SK-N-SH treated with all-trans-retinoic acid at 6 μM for 48 hours (cell line): ENCODE results near the gene SNX17.

Experiments
- ARNTL ChIP-seq: fragments of 450-650 bp; formaldehyde crosslinking; IDR thresholded peaks from 2 replicates; pipeline ENCODE4 v1.5.0; 2020; ENCODE audit warnings: low read depth, mild to moderate bottlenecking, moderate library complexity, borderline replicate concordance
- ISL1 ChIP-seq: fragments of 250-450 bp; sonication (Bioruptor Pico); IDR thresholded peaks from 2 replicates; pipeline ENCODE4 v2.1.2; 2022; ENCODE audit warnings: mild to moderate bottlenecking, moderate library complexity
- RARB ChIP-seq: fragments of 250-450 bp; sonication (Bioruptor Pico); IDR thresholded peaks from 2 replicates; pipeline ENCODE4 v1.8.0; 2021; ENCODE audit warnings: mild to moderate bottlenecking, moderate library complexity
- ZFP30 ChIP-seq: fragments of 450-650 bp; formaldehyde crosslinking; IDR thresholded peaks from 2 replicates; pipeline ENCODE4 v1.5.0; 2022; ENCODE audit warnings: mild to moderate bottlenecking, moderate library complexity

DNA sequence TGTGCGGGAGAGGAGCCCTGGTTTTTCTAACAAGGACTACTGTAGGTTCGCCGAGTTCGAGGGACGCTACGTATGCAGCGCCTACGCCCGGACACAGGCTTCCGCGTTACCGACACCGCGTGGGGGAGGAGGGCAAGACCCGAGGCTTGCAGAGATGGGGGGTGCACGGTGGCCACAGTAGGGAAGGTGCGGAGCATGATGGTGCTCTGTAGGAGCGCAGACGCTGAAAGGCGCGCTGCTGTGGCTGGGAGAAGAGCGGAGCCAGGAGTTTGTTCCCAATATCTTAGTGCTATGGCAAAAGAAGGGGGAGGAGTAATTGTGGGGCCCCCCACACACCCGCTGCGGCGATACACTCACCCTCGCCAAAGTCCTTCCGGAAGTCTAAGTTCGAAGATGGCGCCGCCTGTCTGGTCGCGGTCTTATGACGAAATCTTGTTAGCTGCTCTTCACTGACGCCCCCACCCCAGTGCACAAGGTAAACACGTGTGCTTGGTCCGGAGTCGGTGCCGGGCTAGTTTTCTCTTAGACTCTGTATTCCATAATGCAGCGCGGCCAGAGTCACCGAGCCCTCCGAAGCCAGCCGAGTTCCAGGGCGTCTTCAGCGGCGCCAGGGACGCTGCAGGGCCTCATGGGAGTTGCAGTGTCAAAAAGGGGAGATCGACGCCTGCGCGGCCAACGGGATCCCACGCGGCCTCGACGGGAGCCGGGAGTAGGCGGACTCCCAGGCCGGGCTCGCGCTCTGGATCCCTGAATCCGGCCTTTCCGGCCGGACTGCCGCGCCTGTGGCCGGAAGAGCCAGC is 13.8 kb upstream of the SNX17 start, which contains the start of gene GTF3C2:
- no peak for TF ChIP-seq ZFP30
- TF ChIP-seq RARB (CRISPR knock-in tag): no peak
- no peak for TF ChIP-seq ISL1 (CRISPR knock-in tag)
- no peak for TF ChIP-seq ARNTL (CRISPR knock-in tag)
